Stimulated activated CD4-positive, alpha-beta T cell treated with anti-CD3 and anti-CD28 coated beads, Interleukin-4, amount 100 ng/mL, for 48 hours (primary cell): ENCODE data around the gene FUT7.

Experiments
- DNase-seq, 2 donors: peaks; one replicate each; pipeline ENCODE4 v3.0.0-alpha.2; 2020; ENCODE audit warnings: low read depth in 2 of 2

The FUT7 gene

GRCh38 chr9:137002646-137003041 is 29.2 kb downstream of the FUT7 start:
- DNase-seq = no peak

- DNase-seq = no peak
Measured at GRCh38 chr9:137001857-137002645, 29.8 kb downstream of the FUT7 start.

- no peak for DNase-seq
Measured at GRCh38 chr9:137000177-137000930, 31.5 kb downstream of the FUT7 start.

GRCh38 chr9:136997830-136998234 is 34.1 kb downstream of the FUT7 start:
- DNase-seq = no peak

GRCh38 chr9:136997371-136997770 is 34.5 kb downstream of the FUT7 start:
- no peak for DNase-seq

GRCh38 chr9:136996361-136997292 is 35.3 kb downstream of the FUT7 start, which contains the start of gene CLIC3:
Gene CLIC3 (minus strand): TSS chr9:136996568. CDS start chr9:136996543, 25 bp downstream.
- DNase-seq = no peak

- DNase-seq = no peak
Measured at GRCh38 chr9:136995772-136996311, 36.0 kb downstream of the FUT7 start.

GRCh38 chr9:136995362-136995761 is 36.5 kb downstream of the FUT7 start:
- no peak for DNase-seq

GRCh38 chr9:136994888-136995230 is 37.0 kb downstream of the FUT7 start:
- DNase-seq = no peak

GRCh38 chr9:136994180-136994887 is 37.6 kb downstream of the FUT7 start:
- no peak for DNase-seq

- no peak for DNase-seq
Measured at GRCh38 chr9:136992819-136993369, 39.0 kb downstream of the FUT7 start.

- peak; percentile 95 to 96 for DNase-seq
Measured at GRCh38 chr9:136991993-136992818, 39.7 kb downstream of the FUT7 start, which contains the start of gene PAXX. Gene PAXX (plus strand): TSS chr9:136992422. CDS start chr9:136992444, 22 bp downstream.

GRCh38 chr9:136990242-136990911 is 41.5 kb downstream of the FUT7 start:
- no peak for DNase-seq

- DNase-seq = no peak
Measured at GRCh38 chr9:136988872-136989271, 43.0 kb downstream of the FUT7 start.

GRCh38 chr9:136985853-136986252 is 46.0 kb downstream of the FUT7 start:
- no peak for DNase-seq

GRCh38 chr9:136985027-136985602 is 46.8 kb downstream of the FUT7 start:
- DNase-seq = no peak

- DNase-seq = no peak
Measured at GRCh38 chr9:136984464-136985026, 47.3 kb downstream of the FUT7 start.

- no peak for DNase-seq
Measured at GRCh38 chr9:136983656-136984314, 48.1 kb downstream of the FUT7 start.
